B cell (primary cell): Measurements from ENCODE around the gene GARS1. TPM values are rescaled to one million over a fixed set of nuclear protein-coding genes. Genes with fewer than 3 reads are reported as not detected.

ENCODE experiments used
- ATAC-seq: fragments of 200-7000 bp; cut with Tn5 transposase; one replicate; pipeline ENCODE4 v1.10.0; 2021; ENCODE audit warnings: low read depth, mild to moderate bottlenecking, moderate number of reproducible peaks, moderate library complexity
- CTCF ChIA-PET: fragments of 350-600 bp; sonication (Branson Sonifier 250); formaldehyde crosslinking; loops from one replicate; lab custom pipeline; 2021; ENCODE audit warnings: antibody characterized with exemption, inconsistent platforms; lab: Charles Lee
- POLR2A ChIA-PET: fragments of 350-600 bp; sonication (Branson Sonifier 250); formaldehyde crosslinking; loops from one replicate; lab custom pipeline; 2021; ENCODE audit warnings: antibody characterized with exemption; lab: Charles Lee
- DNase-seq: peaks from one replicate; pipeline ENCODE4 v3.0.0; 2013
- H2AFZ ChIP-seq: 2 replicates; pipeline ENCODE4 v1.6.1; 2012; ENCODE audit warnings: mild to moderate bottlenecking, low read depth, low read length; ENCODE audit not compliant: insufficient read depth, poor library complexity, severe bottlenecking
- H3K27ac ChIP-seq, 2 donors: 1 replicate in 1 of 2; 2 replicates in 1 of 2; pipeline ENCODE4 v1.5.1; 2012 to 2013; ENCODE audit warnings: low read length in 2 of 2, mild to moderate bottlenecking in 2 of 2, moderate library complexity in 1 of 2
- H3K27me3 ChIP-seq, 4 experiments: fragments of 200-600 bp in 1 of 4; sonication (generic) in 1 of 4; replicated peaks in 1 of 4; 1 replicate in 2 of 4; 2 replicates in 2 of 4; pipeline versions ENCODE4 v1.6.1 to v1.7.0; 2013 to 2016; ENCODE audit warnings: low read length in 3 of 4, mild to moderate bottlenecking in 2 of 4, mixed read lengths in 1 of 4, moderate library complexity in 1 of 4; ENCODE audit not compliant: insufficient read depth in 4 of 4, control insufficient read depth in 3 of 4; ENCODE audit errors: control extremely low read depth in 1 of 4
- H3K36me3 ChIP-seq, 2 experiments: replicated peaks in 1 of 2; 1 replicate in 1 of 2; 2 replicates in 1 of 2; pipeline versions ENCODE4 v1.6.1 to v1.7.1; 2013; ENCODE audit warnings: low read length in 1 of 2; ENCODE audit not compliant: insufficient read depth in 2 of 2, control insufficient read depth in 1 of 2; ENCODE audit errors: control extremely low read depth in 1 of 2, extremely low read depth in 1 of 2
- H3K4me1 ChIP-seq, 2 donors: fragments of 200-600 bp in 1 of 2; sonication (generic) in 1 of 2; 1 replicate in 1 of 2; 2 replicates in 1 of 2; pipeline versions ENCODE4 v1.5.1 to v1.6.1; 2013 to 2017; ENCODE audit warnings: low read length in 2 of 2; ENCODE audit not compliant: control insufficient read depth in 2 of 2, insufficient read depth in 2 of 2
- H3K4me2 ChIP-seq: replicated peaks from 2 replicates; pipeline ENCODE3; 2012; ENCODE audit warnings: mild to moderate bottlenecking, low read depth, low read length; ENCODE audit not compliant: poor library complexity, severe bottlenecking
- H3K4me3 ChIP-seq, 5 experiments: fragments of 200-600 bp in 1 of 5; sonication (generic) in 1 of 5; 1 replicate in 3 of 5; 2 replicates in 2 of 5; pipeline versions ENCODE4 v1.5.1 to v1.7.0; 2011 to 2016; ENCODE audit warnings: low read length in 4 of 5, mild to moderate bottlenecking in 4 of 5, low read depth in 2 of 5, control low read depth in 1 of 5, moderate library complexity in 1 of 5; ENCODE audit not compliant: insufficient read depth in 1 of 5; ENCODE audit errors: control extremely low read depth in 1 of 5, extremely low read depth in 1 of 5
- H3K79me2 ChIP-seq: fragments of 200-600 bp; sonication (generic); one replicate; pipeline ENCODE4 v1.6.0; 2016; ENCODE audit warnings: low read length; ENCODE audit not compliant: control insufficient read depth, insufficient read depth
- H3K9ac ChIP-seq: fragments of 200-600 bp; sonication (generic); 2 replicates; pipeline ENCODE4 v1.6.1; 2017; ENCODE audit warnings: mild to moderate bottlenecking, low read length, moderate library complexity
- H3K9me3 ChIP-seq, 3 donors: one replicate each; pipeline versions ENCODE4 v1.6.1 to v1.7.1; 2013; ENCODE audit warnings: low read length in 2 of 3; ENCODE audit not compliant: control insufficient read depth in 2 of 3, insufficient read depth in 1 of 3; ENCODE audit errors: control extremely low read depth in 1 of 3
- H4K20me1 ChIP-seq: 2 replicates; pipeline ENCODE4 v1.6.0; 2012; ENCODE audit warnings: mild to moderate bottlenecking, low read length; ENCODE audit not compliant: insufficient read depth, control insufficient read depth, poor library complexity, severe bottlenecking
- H3K27ac Mint-ChIP-seq: one replicate; pipeline ENCODE4 v1.8.0; 2021; ENCODE audit warnings: mixed read lengths
- H3K27me3 Mint-ChIP-seq: one replicate; pipeline ENCODE4 v1.8.0; 2021; ENCODE audit warnings: mixed read lengths
- H3K4me1 Mint-ChIP-seq: one replicate; pipeline ENCODE4 v1.8.0; 2021; ENCODE audit warnings: mixed read lengths
- H3K4me3 Mint-ChIP-seq: one replicate; pipeline ENCODE4 v1.8.0; 2021; ENCODE audit warnings: mixed read lengths
- H3K9me3 Mint-ChIP-seq: one replicate; pipeline ENCODE4 v1.8.0; 2022; ENCODE audit warnings: mixed read lengths; ENCODE audit not compliant: insufficient read depth
- CTCF ChIP-seq: fragments of 200-600 bp; IDR thresholded peaks from one replicate; pipeline ENCODE4 v1.8.0; 2022; ENCODE audit warnings: antibody characterized with exemption, mild to moderate bottlenecking
- EZH2 ChIP-seq: IDR thresholded peaks from 2 replicates; pipeline ENCODE4 v1.6.1; 2012; ENCODE audit warnings: borderline replicate concordance, low read depth, mild to moderate bottlenecking, moderate library complexity, low read length; ENCODE audit not compliant: insufficient read depth, poor library complexity, severe bottlenecking
- WGBS: methylation state at CpG from one replicate; pipeline ENCODE4 v1.1.5; 2013; ENCODE audit warnings: missing lambda C conversion rate; ENCODE audit not compliant: insufficient coverage; 5-methylcytosine and 5-hydroxymethylcytosine counted together
- intact Hi-C: fragments of 100-400 bp; cut with micrococcal nuclease; formaldehyde crosslinking; loops from one replicate; pipeline ENCODE4 v1.10.0; 2022
- polyA plus RNA-seq: library from polyadenylated mRNA; depleted of rRNA; stranded (reverse); fragments of >200 nt; gene quantifications from 2 replicates; pipeline ENCODE4 v1.2.3, GENCODE V29; 2012
- total RNA-seq, 2 donors: library from RNA; stranded (reverse); fragments of 120-200 nt in 1 of 2; gene quantifications; 1 replicate in 1 of 2; 2 replicates in 1 of 2; pipeline versions ENCODE4 v1.2.3 to v1.2.4, GENCODE V29; 2013 to 2022

Gene GARS1
- total and polyA plus RNA-seq, 2 donors (not counting 1 experiment from before 2014, with no cell fraction given): 54.9 to 61.7 TPM

GRCh38 chr7:30562498-30562897, 32.2 kb upstream of the GARS1 start:
- H3K9me3 ChIP-seq: no peaks in the 10 kb centered on the region
- DNase-seq (no peak), ATAC-seq (no peak)
- Mint-ChIP-seq H3K27me3 (no peaks in the 10 kb centered on the region), H3K9me3 (no peaks in the 10 kb centered on the region), H3K4me1 (no peaks in the 10 kb centered on the region), H3K27ac (no peak overlapping the region), H3K4me3 (no peak overlapping the region)
- H3K9ac ChIP-seq: no peak overlapping the region
- intact Hi-C loops: no loop called here
- TF ChIP-seq CTCF: no peak
- no peak for TF ChIP-seq EZH2
- WGBS: no CpG with 5 or more reads among the region's 6 CpGs
- H3K27me3 ChIP-seq: no peaks in the 10 kb centered on the region
- no peak overlapping the region for H3K27ac ChIP-seq
- H3K4me2 ChIP-seq: no peak overlapping the region
- no peak overlapping the region for H2AFZ ChIP-seq
- ChIA-PET CTCF (interaction anchor here (1.0 to 4.4 kb wide), 8 partner anchors 11 to 399 kb away, joined by 3 to 82 read pairs (median 21); no protein-coding TSS in a partner anchor), POLR2A (no interaction called here)
- H3K4me1 ChIP-seq: no peaks in the 10 kb centered on the region
- H3K4me3 ChIP-seq: no peak overlapping the region
- H3K79me2 ChIP-seq: no peaks in the 10 kb centered on the region
- no peaks in the 10 kb centered on the region for H4K20me1 ChIP-seq
- H3K36me3 ChIP-seq: peaks cover 5 to 49% of the 10 kb centered on the region in 2 experiments

GRCh38 chr7:30562909-30563308, 31.8 kb upstream of the GARS1 start:
- DNase-seq: no peak
- TF ChIP-seq EZH2: no peak
- no peak for TF ChIP-seq CTCF
- Histone ChIP-seq H3K79me2 (no peaks in the 10 kb centered on the region), H2AFZ (no peak overlapping the region), H3K27me3 (no peaks in the 10 kb centered on the region), H4K20me1 (no peaks in the 10 kb centered on the region), H3K4me1 (no peaks in the 10 kb centered on the region), H3K27ac (no peak overlapping the region), H3K4me2 (no peak overlapping the region), H3K9ac (no peak overlapping the region), H3K4me3 (no peak overlapping the region), H3K36me3 (peaks cover 5 to 47% of the 10 kb centered on the region in 2 experiments), H3K9me3 (no peaks in the 10 kb centered on the region)
- ChIA-PET CTCF (interaction anchor here (0.6 to 4.4 kb wide), 15 partner anchors 11 to 685 kb away, joined by 3 to 82 read pairs (median 17); no protein-coding TSS in a partner anchor), POLR2A (no interaction called here)
- Mint-ChIP-seq H3K27ac (no peak overlapping the region), H3K9me3 (no peaks in the 10 kb centered on the region), H3K4me1 (no peaks in the 10 kb centered on the region), H3K27me3 (no peaks in the 10 kb centered on the region), H3K4me3 (no peak overlapping the region)
- intact Hi-C loops: no loop called here
- no peak for ATAC-seq
- 97% methylated on average over 8 of the region's 8 CpGs for WGBS
